ENCODE results near the gene NELFA.

NELFA gene

GRCh38 chr4:1961563-1961962 is 47.2 kb downstream of the NELFA start:
- DNase-seq = no peak

DNA sequence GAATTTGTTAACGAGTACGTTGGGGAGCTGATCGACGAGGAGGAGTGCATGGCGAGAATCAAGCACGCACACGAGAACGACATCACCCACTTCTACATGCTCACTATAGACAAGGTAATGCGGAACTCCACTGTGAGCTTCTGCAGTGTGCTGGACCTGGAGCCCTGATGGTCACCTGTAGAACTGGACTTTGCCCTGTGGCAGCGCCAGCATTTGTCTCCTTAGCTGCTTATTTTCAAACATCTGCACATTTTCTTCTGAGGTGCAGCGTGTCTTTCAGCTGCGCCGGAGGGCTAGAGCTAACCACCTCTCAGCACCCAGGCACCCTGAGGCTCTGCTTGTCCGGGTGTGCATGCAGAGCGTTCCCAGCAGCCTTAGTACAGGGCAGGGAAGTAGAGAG is 47.7 kb downstream of the NELFA start:
- no peak for DNase-seq

GRCh38 chr4:1960170-1960825 is 48.5 kb downstream of the NELFA start:
- no peak for DNase-seq

DNA sequence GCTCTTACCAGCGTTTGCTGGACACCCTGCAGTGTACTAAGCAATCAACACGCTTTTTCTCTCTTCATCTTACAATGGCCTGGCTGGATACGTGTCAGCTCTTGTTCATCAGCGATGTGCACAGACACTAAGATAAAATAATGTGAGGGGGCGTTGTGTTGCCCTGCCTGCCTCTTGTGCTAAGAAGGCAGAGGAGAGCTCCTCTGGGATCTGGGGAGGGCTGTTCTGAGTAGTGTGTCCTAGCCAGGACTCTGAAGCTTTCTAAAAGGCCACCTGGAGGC is 49.7 kb downstream of the NELFA start:
- no peak for DNase-seq

DNA sequence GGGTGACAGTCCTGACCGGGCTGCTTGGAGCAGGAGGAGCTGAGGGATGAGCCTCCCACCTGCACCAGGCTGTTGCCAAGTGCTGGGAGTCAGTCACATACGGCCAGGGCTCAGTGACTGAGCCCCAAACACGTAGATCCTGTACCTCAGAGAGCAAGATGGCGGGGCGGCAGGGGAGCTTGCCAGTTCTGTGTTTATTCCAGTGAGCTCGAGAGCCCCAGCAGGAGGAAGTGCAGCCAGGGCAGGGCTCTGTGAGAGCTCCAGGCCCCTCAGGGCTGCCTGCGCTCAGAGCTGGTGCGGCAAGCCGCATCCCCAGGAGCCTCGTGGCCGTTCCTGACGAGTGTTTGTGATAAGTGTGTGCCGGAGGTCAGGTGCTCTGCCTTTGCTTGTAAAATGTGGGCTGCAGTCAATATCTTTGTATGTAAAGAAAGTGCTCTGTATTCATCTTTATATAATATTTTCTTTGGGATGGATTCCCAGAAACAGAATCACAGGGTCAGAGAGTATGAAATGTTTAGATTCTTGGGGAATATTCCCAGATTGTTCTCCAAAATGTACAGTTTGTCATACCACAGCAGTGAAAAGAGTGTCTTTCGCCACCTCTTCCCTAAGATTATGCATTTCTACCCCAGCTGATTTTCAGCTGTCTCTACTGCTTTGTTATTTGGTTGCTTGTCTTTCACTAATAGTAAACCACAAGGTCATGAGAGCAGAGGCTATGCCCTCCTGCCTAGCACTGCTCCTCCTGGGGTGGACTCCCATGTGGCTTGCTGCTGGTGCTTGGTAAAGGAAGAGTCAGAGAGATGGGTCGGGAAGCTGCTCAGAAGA is 50.3 kb downstream of the NELFA start:
- DNase-seq = no peak

- DNase-seq = no peak
Observed at GRCh38 chr4:1956631-1957030, 52.1 kb downstream of the NELFA start.

- no peak for DNase-seq
Observed at GRCh38 chr4:1953335-1953734, 55.4 kb downstream of the NELFA start.

GRCh38 chr4:1952719-1953118 is 56.1 kb downstream of the NELFA start:
- DNase-seq = no peak

- no peak for DNase-seq
Observed at GRCh38 chr4:1952058-1952700, 56.6 kb downstream of the NELFA start.

- no peak for DNase-seq
Observed at GRCh38 chr4:1950369-1950768, 58.4 kb downstream of the NELFA start.

DNA sequence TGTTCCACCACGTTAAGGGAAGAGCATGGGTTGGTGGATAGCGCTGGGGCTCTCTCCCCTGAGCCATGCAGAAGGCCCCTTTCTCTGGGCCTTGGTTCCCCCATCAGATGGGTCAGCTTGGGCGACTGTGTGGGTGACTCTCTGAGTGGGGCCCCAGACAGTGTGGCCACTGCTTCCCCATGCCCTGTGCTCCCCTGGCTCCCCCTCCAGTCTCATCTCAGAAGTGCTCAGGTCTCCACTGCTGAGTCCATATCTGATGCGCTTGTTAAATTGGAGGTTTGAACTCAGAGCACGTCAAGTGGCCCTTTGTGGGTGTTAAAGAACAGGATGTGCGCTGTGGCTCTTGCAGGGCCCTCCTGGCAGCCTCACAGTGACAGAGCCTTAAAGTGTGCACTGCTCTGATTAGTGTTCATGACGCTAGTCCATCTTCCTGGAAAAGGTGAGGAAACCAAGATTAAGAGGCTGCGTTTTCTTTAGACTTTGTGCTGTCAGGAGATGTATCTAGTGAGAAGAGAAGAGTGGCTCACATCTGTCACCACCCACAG is 59.8 kb downstream of the NELFA start:
- no peak for DNase-seq

DNA sequence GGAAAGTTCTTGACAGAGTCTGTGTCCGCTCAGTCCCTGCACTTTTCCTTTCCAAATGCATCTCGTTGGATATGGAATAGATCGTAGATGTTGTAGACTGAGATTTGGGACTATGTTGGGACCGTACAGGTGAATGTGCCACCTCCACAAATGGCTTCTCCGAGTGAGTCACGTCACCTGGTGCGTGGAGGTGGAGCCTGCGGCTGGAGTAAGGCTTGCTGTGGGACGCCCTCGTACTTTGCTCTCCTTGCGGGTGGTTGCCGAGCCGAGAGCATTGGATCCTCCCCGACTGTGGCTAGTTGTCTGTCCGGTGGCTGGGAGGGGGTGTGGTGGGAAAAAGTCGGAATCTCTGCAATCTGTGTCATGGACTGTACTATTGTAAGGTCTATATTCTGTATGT is 60.5 kb downstream of the NELFA start:
- DNase-seq = no peak

GRCh38 chr4:1945912-1946311 is 62.9 kb downstream of the NELFA start:
- no peak for DNase-seq

- DNase-seq = no peak
Observed at GRCh38 chr4:1945124-1945895, 63.5 kb downstream of the NELFA start.

DNA sequence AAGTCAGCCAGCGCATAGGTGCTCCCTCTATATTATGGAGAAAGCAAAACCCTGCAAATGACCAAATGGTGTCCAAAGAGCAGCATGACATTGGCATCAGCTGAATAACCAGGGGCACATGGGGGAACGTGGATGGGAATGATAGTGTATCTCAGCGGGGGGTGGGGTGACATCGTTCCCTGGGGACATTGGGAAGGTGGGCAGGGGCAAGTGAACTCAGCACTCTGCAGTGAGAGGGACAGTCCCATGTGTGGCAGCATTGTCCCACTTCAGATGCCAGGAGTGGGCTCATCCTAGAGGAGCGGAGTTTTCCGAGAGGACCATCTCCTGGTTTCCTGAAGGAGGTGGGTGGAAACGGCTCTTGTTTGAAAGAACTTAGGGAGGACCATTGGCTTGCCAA is 64.8 kb downstream of the NELFA start:
- DNase-seq = no peak

- no peak for DNase-seq
Observed at GRCh38 chr4:1940566-1940965, 68.2 kb downstream of the NELFA start.

DNA sequence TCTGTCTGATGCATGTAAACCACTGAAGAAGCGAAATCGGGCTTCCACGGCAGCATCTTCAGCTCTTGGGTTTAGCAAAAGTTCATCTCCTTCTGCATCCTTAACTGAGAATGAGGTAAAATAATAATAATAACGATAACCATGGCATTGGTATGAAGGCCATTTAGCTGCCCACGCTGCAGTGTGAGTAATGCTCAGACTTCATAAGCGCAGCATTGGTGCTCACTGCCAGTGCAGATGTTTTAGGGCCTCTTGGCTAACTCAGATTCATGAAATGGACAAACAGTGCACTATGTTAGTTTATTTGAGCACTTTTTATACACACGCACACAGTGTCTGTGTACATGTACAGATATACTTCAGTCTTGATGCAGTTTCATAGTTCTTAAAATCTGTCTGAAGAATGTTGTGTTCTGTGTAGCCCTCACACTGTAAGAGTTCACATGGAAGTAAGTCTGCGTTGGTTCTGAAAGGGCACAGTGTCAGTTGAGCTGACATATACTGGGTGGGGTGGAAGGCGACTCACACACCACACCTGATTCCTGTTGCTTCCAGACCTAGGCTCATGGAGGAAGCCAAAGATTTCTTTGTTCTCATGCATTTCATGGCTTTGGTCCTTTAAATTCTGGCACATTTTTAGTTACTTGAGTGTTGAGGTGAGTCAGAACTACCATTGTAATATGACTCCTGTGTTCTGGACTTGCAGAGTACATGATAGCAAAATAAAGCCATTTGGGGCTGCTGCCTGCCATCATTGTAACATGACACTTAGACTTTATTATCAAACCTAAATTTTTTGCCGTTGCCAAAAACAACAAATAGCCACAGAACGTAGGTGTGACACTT is 68.9 kb downstream of the NELFA start:
- no peak for DNase-seq

DNA sequence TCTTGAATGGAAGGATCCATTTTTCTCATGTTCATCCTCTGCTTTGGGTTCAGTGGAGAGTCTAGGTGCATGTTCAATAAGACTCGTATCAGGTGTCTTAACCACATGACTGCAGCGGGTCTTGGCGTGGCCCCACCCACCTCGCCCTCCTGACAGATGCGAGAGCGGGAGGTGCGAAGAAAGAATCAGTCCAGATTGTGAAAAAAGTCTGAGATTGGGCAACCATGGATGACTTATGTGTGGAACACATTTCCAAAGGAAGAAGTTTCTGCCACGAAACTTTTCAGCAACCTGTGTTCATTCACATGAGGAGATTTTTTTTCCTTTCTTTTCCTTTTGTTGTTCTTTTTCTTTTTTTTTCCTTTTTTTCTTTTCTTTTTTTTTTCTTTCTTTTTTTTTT is 70.7 kb downstream of the NELFA start:
- DNase-seq = no peak

- DNase-seq = no peak
Observed at GRCh38 chr4:1937550-1937949, 71.2 kb downstream of the NELFA start.

DNA sequence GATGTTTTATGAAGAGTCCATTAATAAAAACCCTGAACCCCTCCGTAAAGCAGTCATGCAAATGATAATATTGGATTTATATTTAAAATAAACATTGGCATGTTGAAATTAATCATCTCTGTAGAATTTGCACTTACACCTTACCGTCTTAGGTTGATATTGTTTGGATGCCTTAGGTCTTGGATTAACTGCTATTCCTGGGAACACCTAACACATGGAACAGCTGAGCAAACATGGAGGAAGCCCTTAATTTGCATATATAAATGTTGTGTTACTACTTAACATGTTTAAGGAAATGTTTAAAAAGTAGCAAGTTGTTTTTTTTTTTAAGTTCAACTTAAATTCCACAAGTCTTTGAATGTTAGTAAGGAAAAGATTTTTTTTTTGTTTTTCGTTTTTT is 75.1 kb downstream of the NELFA start:
- no peak for DNase-seq

DNA sequence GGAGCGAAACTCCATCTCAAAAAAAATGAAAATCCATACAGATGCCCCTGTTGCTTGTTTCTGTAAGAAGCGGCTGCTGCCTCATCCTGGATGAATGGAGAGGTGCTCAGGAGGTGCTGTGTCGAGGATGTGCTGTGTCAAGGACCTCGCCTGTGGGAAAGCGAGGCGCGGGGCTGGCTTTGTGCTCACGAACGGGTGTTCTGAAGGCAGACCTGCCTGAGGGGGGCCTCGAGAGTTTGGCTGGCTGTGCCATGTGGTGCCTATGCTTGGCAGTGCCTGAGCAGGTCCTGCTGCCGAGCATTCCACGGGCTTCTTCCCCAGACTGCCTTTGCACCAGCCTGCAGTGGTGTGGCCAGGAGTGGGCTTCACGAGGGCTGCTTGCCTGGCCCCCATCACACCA is 76.0 kb downstream of the NELFA start:
- no peak for DNase-seq

Data from stimulated activated CD4-positive, alpha-beta T cell treated with anti-CD3 and anti-CD28 coated beads, Interleukin-2, amount 100 ng/mL, for 24 hours (primary cell).